Stimulated activated CD4-positive, alpha-beta T cell treated with anti-CD3 and anti-CD28 coated beads, Interleukin-12 subunit alpha, Interleukin-12 subunit beta, amount 100 ng/mL, for 48 hours (primary cell): ENCODE measurements around the gene INAVA.
"Not testable (repeated sequence)": the region's sequence is repeated elsewhere in the genome, so short reads cannot be mapped to it uniquely, and the experiment has no call there.

Experiments
- DNase-seq, 3 donors: peaks; one replicate each; pipeline ENCODE4 v3.0.0-alpha.2; 2020; ENCODE audit warnings: low read depth in 2 of 3, low spot score in 1 of 3

Gene INAVA

DNA sequence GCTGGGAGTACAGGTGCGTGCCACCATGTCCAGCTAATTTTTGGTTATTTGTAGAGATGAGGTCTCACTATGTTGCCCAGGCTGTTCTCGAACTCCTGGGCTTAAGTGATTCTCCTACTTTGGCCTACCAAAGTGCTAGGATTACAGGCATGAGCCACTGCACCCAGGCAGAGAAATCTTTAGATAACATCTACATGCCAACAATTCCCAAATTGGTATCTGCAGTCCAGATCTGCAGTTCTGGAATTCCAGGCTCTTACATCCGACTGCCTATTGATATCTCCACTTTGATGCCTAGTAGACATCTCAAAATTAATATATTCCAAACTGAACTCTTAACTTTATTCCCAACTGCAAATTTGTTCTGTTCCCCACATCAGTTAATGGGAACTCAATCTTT, 23.3 kb downstream of the INAVA start:
- DNase-seq: no peak

DNA sequence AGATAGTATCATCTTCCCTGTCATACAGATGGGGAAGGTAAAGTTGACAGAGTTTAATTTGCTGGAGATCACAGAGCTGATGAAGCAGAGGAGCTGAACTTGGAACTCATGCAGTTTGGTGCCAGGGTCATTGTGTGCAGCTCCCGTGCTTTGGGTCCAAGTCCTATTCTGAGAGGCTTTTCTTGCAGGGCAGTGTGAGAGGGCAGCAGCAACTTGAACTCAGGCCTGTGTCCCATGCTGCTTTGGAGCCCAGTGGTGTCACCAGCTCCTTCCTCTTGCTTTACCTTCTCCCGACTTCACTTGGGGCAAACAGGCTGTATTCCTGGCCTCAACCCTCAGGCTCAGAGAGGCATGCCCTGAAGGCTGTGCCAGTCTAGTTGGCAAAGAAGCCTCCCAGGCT, 24.7 kb downstream of the INAVA start:
- DNase-seq: no peak

DNA sequence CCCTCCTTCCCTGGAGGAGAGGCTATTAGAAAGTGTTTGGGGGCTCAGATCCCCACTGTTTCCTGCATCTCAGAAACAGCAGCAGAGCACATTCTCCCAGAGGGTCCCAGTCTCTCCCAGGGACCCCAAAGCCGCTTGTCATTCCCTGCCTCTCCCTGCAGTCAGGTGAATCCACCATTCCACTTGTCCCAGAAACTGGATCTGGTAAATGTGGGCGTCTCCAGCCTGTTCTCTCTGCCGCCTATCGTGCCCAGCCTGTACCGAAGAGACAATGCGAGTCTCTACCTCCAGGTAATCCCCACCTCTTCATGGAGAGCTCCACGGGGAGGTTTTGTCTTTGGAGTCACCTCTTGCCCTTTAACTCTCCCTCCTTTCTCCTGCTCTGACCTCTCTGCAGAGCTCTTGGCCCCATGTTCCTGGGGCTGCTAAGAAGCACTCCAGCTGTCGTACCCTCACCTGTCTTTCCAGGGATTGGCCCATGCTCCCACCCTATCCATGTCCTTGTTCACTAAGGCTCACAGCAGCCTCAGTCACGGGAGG, 26.9 kb downstream of the INAVA start:
- no peak for DNase-seq

DNA sequence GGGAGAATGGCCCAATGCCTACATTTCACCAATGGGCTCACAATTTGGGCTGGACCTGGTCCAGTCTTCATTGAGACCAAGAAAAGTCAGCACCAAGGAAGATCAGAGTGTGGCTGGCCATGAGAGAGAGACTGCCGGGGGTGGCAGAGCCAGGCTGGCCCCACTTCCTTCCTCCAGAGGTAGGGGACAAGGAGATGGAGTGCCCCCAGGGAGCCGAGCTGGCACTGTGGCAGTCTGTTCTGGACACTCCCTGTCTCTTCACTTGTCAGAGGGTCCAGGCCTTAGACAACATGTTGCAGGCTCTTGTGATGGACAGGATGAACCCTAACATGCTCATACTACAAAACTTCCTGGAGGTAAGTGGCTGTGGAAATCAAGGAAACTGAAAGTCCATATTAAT, 27.7 kb downstream of the INAVA start:
- DNase-seq: no peak

DNA sequence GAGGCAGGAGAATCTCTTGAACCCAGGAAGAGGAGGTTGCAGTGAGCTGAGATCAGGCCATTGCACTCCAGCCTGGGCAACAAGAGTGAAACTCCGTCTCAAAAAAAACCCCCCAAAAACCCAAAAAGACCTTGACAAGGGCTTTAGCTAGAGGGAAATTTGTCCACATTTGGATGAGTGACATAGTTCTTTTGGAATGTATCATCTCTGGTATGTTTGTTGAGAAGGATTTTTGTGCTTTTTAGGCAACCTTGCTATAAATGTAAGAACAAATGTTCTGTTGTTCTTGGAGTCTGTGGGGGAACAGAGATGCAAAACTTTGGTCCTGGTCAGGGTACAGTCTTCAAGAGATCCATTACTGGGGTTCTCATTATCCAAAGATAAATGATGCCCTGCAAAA, 28.9 kb downstream of the INAVA start:
- no peak for DNase-seq

DNA sequence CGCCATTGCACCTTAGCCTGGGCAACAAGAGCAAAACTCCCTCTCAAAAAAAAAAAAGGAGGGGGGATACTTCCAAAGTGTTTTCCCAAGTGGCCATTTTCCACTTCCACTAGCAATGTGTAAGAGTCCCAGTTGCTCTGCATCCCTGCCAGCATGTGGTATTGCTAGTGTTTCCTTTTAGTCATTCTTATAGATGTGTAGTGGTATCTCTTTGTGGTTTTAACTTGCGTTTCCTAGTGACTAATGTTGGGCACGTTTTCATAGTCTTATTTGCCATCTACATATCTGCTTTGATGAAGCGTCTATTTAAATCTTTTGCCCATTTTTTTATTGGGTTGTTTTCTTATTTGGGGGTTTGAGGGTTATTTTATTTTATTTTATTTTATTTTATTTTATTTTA, 31.1 kb downstream of the INAVA start:
- DNase-seq: peak in 1 of 3 donors; percentile 16

DNA sequence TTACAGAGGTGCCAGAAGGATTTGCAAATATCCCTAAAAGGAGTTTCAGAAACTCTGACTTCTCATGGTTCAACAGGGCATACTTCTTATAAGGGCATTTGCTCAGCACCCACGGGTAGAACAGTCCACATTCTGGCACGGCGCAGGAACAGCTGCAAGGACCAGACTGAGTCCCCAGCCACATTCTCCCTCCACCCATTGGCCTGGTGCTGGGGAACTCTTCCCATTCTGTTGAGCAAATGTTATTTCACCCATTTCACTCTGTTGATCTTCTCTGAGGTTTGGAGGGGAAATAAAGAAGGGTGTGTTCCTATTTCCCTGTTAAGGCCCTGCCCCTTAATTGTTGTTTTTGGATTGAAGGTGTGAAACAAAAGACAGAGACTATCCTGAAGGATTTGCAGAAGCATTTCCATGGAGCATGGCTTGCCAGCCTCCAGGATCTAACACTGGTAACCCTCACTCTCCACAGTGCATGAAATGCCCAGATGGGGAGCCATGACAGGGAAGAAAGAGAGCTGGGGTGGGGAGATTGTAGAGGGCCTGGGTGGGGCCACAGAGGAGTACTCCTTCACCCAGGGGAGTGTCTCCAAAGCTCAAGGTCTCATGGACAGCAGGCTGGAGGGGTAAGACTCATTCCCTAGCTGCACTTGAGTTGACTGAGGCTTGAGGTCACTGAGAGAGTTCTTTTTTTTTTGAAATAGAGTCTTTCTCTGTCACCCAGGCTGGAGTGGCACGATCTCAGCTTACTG, 35.0 kb downstream of the INAVA start:
- no peak for DNase-seq

DNA sequence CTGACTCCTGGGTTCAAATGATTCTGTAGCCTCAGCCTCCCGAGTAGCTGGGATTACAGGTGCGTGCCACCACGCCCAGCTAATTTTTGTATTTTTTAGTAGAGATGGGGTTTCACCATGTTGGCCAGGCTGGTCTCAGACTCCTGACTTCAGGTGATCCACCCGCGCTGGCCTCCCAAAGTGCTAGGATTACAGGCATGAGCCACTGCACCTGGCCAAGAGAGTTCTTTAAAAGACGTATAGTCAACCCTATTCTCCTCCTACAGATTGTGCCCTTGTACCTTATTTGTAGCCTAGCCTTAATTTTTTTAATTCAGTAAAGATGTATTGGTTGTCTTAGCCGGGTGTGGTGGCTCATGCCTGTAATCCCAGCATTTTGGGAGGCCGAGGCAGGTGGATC, 35.6 kb downstream of the INAVA start:
- DNase-seq: not testable (repeated sequence)

DNA sequence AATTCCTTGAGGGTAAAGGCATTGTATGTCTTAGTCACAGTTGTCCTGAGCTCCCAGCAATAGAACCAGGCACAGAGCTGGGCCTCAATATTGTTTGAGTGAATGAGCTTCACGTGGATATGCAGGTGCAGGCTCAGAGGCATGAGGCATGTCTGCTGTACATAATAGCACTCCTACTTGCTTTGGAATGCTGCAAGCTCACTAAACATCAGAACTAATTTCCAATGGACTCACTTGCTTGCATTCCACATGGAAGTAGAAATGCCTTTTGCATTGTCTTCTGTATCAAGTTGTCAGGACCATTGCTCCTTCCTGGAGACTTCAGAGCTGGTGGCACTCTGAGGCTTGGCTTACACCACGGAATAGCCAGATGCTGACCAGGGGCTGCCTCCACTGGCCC, 37.1 kb downstream of the INAVA start:
- DNase-seq: no peak

DNA sequence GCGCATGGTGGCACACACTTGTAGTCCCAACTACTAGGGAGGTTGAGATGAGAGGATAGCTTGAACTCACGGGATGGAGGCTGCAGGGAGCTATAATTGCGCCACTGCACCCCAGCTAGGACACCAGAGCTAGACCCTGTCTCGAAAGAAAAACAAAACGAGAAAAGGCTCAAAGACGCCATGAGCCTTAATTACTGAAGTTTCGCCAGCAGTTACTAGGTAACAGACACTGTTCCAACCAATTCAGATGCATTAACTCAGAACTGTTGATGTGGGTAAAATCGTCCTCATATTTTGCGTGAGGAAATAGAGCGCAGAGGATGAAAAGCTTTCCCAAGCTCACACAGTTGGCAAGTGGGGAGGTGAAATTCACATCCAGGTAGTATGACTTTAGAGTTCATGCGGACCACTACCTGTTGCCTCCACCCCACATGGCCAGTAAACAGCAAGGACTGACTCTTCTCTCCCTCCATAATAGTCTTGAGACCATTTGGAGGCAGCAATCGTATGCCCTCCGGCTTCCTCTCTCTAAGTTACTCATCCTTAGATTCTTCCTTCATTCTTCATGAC, 40.1 kb downstream of the INAVA start:
- DNase-seq: no peak

DNA sequence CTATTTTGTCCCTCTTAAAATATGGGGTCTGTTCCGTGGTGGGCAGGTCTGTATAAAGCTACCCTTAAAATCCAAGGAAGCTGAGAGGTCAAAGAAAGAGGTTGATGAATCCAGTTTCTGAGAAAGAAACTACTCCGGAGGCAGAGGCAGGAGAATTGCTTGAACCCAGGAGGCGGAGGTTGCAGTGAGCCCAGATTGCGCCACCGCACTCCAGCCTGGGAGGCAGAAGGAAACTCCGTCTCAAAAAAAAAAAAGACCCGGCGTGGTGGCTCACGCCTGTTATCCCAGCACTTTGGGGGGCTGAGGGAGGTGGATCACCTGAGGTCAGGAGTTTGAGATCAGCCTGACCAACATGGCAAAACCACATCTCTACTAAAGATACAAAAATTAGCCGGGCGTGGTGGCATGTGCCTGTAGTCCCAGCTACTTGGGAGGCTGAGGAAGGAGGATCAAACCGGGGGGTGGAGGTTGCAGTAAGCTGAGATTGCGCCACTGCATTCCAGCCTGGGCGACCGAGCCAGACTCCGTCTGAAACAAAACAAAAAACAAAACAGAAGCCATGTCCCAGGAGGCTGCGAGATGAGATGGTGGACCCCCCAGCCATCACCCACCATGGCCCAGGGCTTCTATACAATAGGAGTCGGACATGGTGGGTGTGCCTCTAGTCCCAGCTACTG, 40.7 kb downstream of the INAVA start:
- DNase-seq: not testable (repeated sequence)

DNA sequence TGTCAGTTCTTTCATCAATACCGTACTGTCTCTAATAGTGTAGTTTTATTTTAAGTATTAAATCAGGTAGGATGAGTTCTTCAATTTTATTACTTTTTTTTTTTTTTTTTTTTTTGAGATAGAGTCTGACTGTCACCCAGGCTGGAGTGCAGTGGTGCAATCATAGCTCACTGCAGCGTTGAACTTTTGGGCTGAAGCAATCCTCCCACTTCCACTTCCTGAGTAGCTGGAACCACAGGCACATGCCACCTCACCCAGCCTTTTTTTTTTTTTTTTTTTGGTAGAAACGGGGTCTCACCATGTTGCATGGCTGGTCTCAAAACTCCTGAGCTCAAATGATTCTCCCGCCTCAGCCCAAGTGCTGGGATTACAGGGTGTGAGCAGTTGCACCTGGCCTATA, 44.3 kb downstream of the INAVA start:
- no peak for DNase-seq

DNA sequence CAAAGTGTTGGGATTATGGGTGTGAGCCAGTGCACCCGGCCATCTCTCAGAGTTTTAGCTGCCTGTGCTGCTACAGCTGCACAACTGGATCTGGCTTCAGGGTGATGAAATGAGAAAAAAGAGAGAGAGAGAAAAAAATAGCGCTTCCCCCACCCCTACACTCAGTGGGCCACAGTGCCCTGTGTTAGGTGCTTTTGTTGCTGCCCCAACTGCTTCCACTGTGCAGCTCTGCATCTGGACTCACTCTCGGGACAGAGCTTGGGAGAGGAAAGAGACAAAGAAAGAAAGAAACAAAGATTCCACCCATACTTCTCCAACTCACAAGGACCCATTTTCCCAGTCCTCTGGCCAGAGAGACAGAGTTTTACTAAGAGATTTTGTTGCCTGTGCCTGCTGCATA, 50.4 kb downstream of the INAVA start:
- DNase-seq: no peak

DNA sequence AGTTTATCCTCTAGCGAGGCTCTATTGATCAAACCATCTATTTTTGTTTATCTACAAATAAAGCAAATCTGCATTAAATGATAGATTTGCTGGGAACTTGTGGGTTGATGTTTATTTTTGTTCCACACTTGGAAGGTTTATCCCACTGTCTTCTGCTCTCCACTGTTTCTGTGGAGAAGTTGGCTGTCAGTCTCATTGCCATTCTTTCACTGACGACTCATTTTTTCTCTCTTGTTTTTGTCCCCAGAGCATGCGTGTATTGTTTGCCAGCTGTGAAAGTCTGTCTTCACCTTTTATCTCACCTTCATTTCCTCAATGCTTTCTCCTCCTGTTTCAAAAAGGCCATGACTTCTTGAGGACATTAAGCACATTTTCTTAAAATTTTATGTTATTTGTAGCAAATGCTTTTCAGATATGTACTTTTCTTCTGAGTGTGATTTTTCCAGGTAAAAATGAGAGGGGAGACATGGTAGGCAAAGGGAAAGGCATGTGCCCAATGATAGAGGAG, 52.4 kb downstream of the INAVA start:
- DNase-seq: no peak

DNA sequence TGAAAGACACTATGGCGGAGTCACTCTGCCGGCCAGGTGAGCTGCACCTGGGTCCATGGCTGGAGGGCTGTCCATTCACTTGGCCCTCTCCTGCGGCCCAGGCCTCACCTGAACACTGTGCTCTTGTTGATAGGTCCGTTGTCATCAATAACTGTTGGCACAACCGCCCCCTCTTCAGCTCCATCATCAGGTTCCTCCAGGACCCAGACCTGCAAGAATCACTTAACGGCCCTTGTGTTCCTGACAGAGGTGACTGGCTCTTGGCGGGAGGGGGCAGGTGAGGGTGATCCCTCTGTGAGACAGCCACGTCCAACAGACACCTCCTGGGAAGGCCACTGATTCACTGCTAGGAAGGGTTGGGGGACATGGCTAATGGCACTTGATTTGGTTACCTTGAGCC, 54.9 kb downstream of the INAVA start:
- no peak for DNase-seq

DNA sequence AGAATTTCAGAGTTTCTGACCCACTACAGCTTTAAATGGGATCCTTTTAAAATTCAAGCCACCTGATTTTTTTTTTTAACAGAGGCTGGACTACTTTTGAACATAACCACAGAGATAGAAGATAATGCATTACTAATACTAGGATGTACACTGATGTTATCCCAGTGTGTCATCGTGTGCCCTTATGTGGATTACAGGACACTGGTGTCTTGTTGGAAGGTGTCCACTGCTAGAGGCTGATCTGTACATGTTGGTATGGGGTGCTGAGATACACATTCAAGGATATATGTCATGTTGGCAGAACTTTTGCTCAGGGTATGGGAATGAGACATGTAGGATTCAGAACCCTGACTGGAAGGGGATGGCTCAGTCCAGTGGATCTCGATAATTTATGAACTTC, 56.3 kb downstream of the INAVA start:
- DNase-seq: no peak

DNA sequence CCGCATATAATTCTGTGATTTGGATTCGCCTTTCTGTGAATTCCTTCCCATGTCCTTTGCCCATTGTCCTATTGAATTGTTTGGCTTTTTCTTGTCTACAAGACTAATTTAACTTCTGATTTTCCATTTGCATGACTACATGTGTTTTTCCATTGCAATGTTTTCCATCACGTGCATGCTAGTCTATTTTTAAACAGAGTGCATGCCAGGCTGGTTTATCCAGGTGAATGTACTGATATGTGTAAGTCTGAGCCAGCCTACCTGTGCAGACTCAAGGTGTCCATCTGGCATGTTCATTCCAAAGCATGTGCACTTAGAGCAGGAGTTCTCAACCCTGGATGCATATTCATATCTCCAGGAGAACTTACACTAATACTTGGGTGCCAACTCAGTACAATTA, 59.7 kb downstream of the INAVA start:
- no peak for DNase-seq

DNA sequence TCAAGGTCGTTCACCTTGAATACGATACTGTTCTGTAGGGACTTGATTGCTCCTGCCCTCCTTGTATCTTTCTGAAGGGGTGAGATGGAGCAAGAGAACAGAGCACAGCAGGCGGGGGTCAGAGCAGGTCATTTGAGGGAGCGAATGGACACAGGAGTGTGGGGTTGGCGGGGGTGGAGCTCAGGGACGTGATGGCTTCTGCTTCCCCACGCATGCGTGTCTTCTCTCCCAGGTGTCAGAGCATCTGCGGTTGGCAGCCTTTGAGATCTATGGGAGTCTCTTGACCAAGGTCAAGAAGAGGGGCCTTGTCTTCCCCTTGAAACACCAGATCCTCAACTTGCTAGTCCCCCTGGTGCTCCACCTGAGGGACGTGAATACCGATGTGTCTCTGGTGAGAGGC, 63.9 kb downstream of the INAVA start:
- no peak for DNase-seq

DNA sequence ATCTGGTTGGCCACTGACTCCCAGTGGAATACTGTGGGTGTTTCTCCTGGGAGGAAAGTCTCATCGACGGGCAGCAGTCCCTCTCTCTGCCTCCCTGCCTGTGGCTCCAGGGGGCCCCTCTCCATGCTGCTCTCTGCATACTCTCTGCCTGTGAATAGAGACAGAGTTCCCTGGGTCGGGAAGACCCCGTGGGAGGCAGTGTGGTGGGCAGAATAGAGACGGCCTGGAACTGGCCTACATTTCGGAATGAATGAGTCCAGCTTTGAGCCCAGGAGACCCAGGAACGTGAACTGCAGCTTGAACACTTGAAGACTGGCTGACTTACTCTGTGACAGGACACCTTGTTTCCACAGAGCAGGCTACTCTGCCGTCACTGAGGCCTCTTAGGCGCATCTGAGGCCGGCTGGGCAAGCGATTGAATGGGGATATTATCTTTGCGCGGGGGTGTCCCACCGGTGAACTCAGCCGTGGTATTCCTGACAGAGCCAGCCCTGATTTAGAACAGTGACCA, 64.8 kb downstream of the INAVA start:
- no peak for DNase-seq

DNA sequence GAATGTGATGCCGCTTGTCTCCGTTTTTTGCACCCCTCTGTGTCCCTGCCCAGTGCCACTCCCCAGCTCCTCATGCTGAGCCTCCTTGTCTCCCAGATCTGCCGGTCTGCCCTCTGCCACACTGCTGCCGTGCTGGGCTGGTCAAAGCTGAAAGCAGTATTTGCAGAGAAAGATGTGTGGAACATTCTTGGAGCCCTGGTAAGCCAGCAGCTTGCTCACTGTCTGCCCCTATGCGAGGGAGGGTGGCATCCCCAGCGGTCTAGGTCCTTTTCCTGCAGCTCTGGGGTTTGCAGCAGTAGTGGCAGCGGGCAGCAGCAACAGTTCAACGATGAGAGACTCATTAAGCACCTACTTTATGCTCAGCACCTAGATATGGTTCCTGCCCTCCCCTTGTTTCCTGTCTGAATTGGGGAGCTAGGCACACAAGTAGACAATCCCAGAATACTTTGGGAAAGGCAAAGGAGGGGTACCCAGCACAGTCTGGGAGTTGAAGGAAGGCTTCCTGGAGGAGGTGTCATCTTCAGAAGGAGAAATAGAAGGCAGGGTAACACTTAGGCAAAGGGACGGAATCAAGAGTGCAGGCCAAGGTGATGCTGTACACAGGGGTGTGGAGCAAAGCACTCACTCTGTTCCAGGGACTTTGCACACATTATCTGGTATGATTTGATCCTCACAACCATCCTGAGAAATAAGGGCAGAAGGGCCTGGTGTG, 65.7 kb downstream of the INAVA start:
- no peak for DNase-seq

DNA sequence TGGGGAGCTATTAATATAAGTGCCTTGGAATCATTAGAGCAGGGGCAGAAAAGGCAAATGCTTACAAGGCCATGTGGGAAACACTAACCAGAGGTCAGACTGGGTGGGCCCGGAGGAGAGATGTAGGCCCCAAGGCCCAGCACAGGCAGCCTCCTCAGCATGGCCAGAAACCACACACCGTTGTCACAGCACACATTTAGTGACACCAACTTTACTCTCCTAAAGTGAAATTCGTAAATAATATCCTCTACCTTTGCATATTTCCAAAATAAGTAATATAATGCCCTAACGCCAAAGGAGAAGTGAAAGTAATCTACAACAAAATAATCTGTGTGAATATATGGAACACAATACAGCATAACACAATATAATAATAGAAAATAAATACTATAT, 66.2 kb downstream of the INAVA start:
- no peak for DNase-seq
